Ishikawa (cell line): Measurements from ENCODE around the gene PYCR2.

Experiments
- CEBPB ChIP-seq: IDR thresholded peaks from 2 replicates; pipeline ENCODE4 v1.6.1; 2012
- CREB1 ChIP-seq: IDR thresholded peaks from 2 replicates; pipeline ENCODE4 v1.6.1; 2012; ENCODE audit warnings: low read depth
- EGR1 ChIP-seq: IDR thresholded peaks from 2 replicates; pipeline ENCODE4 v1.6.1; 2012
- EP300 ChIP-seq: IDR thresholded peaks from 2 replicates; pipeline ENCODE4 v1.6.1; 2012; ENCODE audit warnings: borderline replicate concordance
- FOXM1 ChIP-seq: IDR thresholded peaks from 2 replicates; pipeline ENCODE4 v1.6.1; 2012; ENCODE audit warnings: low read depth, borderline replicate concordance
- NFIC ChIP-seq: IDR thresholded peaks from 2 replicates; pipeline ENCODE4 v1.6.1; 2012
- RAD21 ChIP-seq: IDR thresholded peaks from 2 replicates; pipeline ENCODE4 v1.6.1; 2012; ENCODE audit warnings: low read depth
- TAF1 ChIP-seq: IDR thresholded peaks from 2 replicates; pipeline ENCODE4 v1.6.1; 2012; ENCODE audit warnings: low read depth, mild to moderate bottlenecking
- TCF12 ChIP-seq: IDR thresholded peaks from 2 replicates; pipeline ENCODE4 v1.6.1; 2012; ENCODE audit warnings: low read depth
- TEAD4 ChIP-seq: IDR thresholded peaks from 2 replicates; pipeline ENCODE4 v1.6.1; 2012
- USF1 ChIP-seq: IDR thresholded peaks from 2 replicates; pipeline ENCODE4 v1.6.1; 2012
- YY1 ChIP-seq: IDR thresholded peaks from 2 replicates; pipeline ENCODE4 v1.6.1; 2012; ENCODE audit warnings: low read depth
- ZBTB7A ChIP-seq: IDR thresholded peaks from 2 replicates; pipeline ENCODE4 v1.6.1; 2012; ENCODE audit warnings: low read depth
- TF ChIP-seq, protein P1 (sequence below): IDR thresholded peaks from 2 replicates; pipeline ENCODE4 v1.6.1; 2012; ENCODE audit warnings: low read depth, mild to moderate bottlenecking
- TF ChIP-seq, protein P2 (sequence below): IDR thresholded peaks from 2 replicates; pipeline ENCODE4 v1.6.1; 2012

PYCR2 gene

GRCh38 chr1:225880636-225881035 is 43.4 kb downstream of the PYCR2 start:
- no peak for TF ChIP-seq FOXM1

DNA sequence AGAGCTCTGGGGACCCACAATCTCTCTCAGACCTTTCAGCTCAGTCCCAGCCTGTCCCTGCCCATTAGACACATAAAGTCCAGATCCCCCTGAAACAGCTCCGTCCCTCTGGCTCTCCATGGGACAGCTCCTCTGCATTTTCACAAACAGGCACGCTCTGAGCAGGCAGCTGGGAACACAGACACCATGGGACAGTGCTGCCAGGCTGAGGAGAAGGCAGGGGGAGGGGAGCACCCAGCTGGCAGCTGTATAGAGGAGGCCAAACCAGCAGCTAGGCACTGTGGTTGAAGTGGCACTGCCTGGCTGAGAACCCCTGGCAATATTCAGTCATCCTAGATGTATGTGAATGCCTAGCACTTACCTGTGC is 43.8 kb downstream of the PYCR2 start:
- no peak for TF ChIP-seq RAD21
- TF ChIP-seq EP300: no peak
- no peak for TF ChIP-seq CREB1
- TF ChIP-seq ZBTB7A: no peak
- TF ChIP-seq, protein P1, sequence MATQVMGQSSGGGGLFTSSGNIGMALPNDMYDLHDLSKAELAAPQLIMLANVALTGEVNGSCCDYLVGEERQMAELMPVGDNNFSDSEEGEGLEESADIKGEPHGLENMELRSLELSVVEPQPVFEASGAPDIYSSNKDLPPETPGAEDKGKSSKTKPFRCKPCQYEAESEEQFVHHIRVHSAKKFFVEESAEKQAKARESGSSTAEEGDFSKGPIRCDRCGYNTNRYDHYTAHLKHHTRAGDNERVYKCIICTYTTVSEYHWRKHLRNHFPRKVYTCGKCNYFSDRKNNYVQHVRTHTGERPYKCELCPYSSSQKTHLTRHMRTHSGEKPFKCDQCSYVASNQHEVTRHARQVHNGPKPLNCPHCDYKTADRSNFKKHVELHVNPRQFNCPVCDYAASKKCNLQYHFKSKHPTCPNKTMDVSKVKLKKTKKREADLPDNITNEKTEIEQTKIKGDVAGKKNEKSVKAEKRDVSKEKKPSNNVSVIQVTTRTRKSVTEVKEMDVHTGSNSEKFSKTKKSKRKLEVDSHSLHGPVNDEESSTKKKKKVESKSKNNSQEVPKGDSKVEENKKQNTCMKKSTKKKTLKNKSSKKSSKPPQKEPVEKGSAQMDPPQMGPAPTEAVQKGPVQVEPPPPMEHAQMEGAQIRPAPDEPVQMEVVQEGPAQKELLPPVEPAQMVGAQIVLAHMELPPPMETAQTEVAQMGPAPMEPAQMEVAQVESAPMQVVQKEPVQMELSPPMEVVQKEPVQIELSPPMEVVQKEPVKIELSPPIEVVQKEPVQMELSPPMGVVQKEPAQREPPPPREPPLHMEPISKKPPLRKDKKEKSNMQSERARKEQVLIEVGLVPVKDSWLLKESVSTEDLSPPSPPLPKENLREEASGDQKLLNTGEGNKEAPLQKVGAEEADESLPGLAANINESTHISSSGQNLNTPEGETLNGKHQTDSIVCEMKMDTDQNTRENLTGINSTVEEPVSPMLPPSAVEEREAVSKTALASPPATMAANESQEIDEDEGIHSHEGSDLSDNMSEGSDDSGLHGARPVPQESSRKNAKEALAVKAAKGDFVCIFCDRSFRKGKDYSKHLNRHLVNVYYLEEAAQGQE: no peak
- TF ChIP-seq TAF1: no peak
- no peak for TF ChIP-seq EGR1
- TF ChIP-seq TCF12: no peak
- no peak for TF ChIP-seq TEAD4
- TF ChIP-seq USF1: no peak
- TF ChIP-seq, protein P2, sequence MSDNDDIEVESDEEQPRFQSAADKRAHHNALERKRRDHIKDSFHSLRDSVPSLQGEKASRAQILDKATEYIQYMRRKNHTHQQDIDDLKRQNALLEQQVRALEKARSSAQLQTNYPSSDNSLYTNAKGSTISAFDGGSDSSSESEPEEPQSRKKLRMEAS: no peak
- TF ChIP-seq NFIC: no peak
- no peak for TF ChIP-seq CEBPB
- no peak for TF ChIP-seq YY1
- no peak for TF ChIP-seq FOXM1

GRCh38 chr1:225879521-225880221 is 44.4 kb downstream of the PYCR2 start:
- TF ChIP-seq RAD21: no peak
- TF ChIP-seq USF1: no peak
- no peak for TF ChIP-seq NFIC
- no peak for TF ChIP-seq EP300
- TF ChIP-seq YY1: no peak
- no peak for TF ChIP-seq TAF1
- TF ChIP-seq FOXM1: no peak
- TF ChIP-seq ZBTB7A: no peak
- no peak for TF ChIP-seq TCF12

GRCh38 chr1:225878282-225878681 is 45.8 kb downstream of the PYCR2 start:
- TF ChIP-seq, protein P2: no peak
- TF ChIP-seq EGR1 (no peak), CREB1 (no peak), EP300 (no peak), TAF1 (no peak)

DNA sequence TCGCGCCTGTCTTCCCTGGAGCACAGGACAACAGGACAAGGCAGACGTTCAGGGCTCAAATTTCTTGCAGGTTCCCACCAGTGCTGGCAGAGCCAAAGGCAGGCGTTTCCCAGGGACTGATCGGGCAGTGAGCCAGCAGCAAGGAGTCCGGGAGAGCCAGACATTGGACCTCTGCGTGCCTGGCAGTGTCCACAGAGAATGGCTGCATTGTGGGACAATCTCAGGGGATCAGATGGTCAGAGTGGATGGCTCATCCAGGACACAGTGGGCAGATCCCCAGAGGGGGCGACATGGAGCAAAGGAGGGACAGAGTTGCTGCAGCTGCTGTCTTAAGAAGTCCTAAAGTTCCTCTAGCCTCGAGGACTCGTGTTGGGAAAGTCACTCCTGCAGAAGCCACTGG is 46.5 kb downstream of the PYCR2 start:
- TF ChIP-seq TEAD4: no peak
- TF ChIP-seq TAF1: no peak
- peak; percentile 53; the same call in 1 of the 2 replicates for TF ChIP-seq NFIC
- TF ChIP-seq USF1: no peak
- peak; percentile 43 for TF ChIP-seq RAD21
- TF ChIP-seq, protein P2: peak; percentile 31; the same call in 1 of the 2 replicates
- no peak for TF ChIP-seq FOXM1

DNA sequence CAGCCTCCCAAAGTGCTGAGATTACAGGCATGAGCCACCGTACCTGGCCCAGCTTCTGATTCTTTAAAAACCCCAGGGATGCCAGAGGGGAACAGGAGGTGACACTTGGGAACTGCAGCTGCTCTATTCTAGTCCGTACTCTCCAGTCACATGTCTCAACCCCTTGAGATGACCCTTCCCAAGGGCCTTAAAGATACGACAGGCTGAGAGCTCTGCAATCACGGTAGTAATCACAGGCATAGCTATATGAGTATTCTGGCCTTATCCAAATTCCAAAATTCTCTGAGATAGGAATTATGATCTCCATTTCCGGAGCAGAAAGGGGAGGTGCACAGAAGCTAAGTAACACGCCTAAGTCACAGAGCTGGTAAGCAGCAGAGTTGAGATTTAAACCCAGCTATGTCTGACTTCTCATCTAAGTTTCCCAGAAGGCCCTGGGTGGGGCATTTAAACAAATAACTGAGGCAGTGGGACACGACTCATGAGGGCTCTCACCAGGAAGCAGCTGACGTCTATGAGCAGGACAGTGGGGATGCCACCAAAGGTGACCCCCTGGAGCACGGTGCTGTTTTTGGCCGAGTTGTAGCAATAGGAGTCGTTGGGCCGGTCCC is 47.0 kb downstream of the PYCR2 start:
- TF ChIP-seq USF1: no peak
- TF ChIP-seq TAF1: no peak
- no peak for TF ChIP-seq NFIC
- no peak for TF ChIP-seq YY1
- TF ChIP-seq EP300: no peak
- TF ChIP-seq ZBTB7A: no peak
- no peak for TF ChIP-seq TCF12
- TF ChIP-seq EGR1: no peak
